GM12878 (cell line): Measurements from ENCODE around the gene RPUSD1. TPM values are rescaled to one million over a fixed set of nuclear protein-coding genes. Genes with fewer than 3 reads are reported as not detected.

ENCODE experiments used
- ATAC-seq: fragments of 200-7000 bp; cut with Tn5 transposase; 3 replicates; pipeline ENCODE4 v1.9.1; 2020; ENCODE audit warnings: mild to moderate bottlenecking, moderate library complexity
- BruUV-seq: library from RNA; stranded (reverse); fragments of 400-500 nt; replicated peaks from 2 replicates; lab custom pipeline; 2021; lab: Mats Ljungman, UMichigan
- CTCF ChIA-PET: fragments of 300-600 bp; sonication (Branson Sonifier 250); formaldehyde crosslinking; extraction: SDS; loops from one replicate; lab custom pipeline; 2021; ENCODE audit warnings: inconsistent platforms; lab: Yijun Ruan, JAX
- POLR2A ChIA-PET: fragments of 350-600 bp; formaldehyde crosslinking; extraction: SDS; loops from one replicate; lab custom pipeline; 2021; ENCODE audit warnings: inconsistent platforms; lab: Charles Lee
- RAD21 ChIA-PET: fragments of 300-600 bp; sonication (Branson Sonifier 250); formaldehyde crosslinking; loops from one replicate; lab custom pipeline; 2023; ENCODE audit warnings: antibody characterized with exemption; ENCODE audit not compliant: unreplicated experiment; lab: Charles Lee
- SMC1A ChIA-PET: fragments of 300-600 bp; sonication (Branson Sonifier 250); formaldehyde crosslinking; loops from one replicate; lab custom pipeline; 2023; ENCODE audit not compliant: unreplicated experiment, uncharacterized antibody; lab: Charles Lee
- DNase-seq: peaks from one replicate; pipeline ENCODE4 v3.0.0-alpha.2; 2011; ENCODE audit warnings: low read depth, low spot score
- FAIRE-seq: peaks from 3 replicates; lab custom pipeline; 2011; peaks lifted over from hg19 to GRCh38; lab: Jason Lieb, UNC
- H2AFZ ChIP-seq: 2 replicates; pipeline ENCODE4 v1.6.0; 2011; ENCODE audit warnings: low read depth, low read length, control low read depth; ENCODE audit not compliant: control insufficient read depth
- H3K27ac ChIP-seq: 2 replicates; pipeline ENCODE4 v1.5.1; 2011; ENCODE audit warnings: control low read depth; ENCODE audit not compliant: control insufficient read depth, insufficient read depth
- H3K27me3 ChIP-seq, 2 experiments: replicated peaks in 1 of 2; 2 replicates each; pipeline versions ENCODE4 v1.6.0 to v1.6.1; 2011; ENCODE audit warnings: low read length in 1 of 2; ENCODE audit not compliant: control insufficient read depth in 2 of 2, insufficient read depth in 2 of 2
- H3K36me3 ChIP-seq, 2 experiments: 2 replicates each; pipeline ENCODE4 v1.5.1; 2011; ENCODE audit warnings: low read length in 1 of 2; ENCODE audit not compliant: control insufficient read depth in 2 of 2, insufficient read depth in 2 of 2
- H3K4me1 ChIP-seq: 2 replicates; pipeline ENCODE4 v1.6.1; 2011; ENCODE audit warnings: mild to moderate bottlenecking, low read length, moderate library complexity, mixed read lengths; ENCODE audit not compliant: control insufficient read depth, insufficient read depth
- H3K4me2 ChIP-seq: 2 replicates; pipeline ENCODE4 v1.6.0; 2011; ENCODE audit warnings: control low read depth; ENCODE audit not compliant: control insufficient read depth, insufficient read depth
- H3K4me3 ChIP-seq: fragments of 200-600 bp; sonication (generic); 2 replicates; pipeline ENCODE4 v1.5.1; 2016
- H3K79me2 ChIP-seq: 2 replicates; pipeline ENCODE4 v1.6.0; 2011; ENCODE audit warnings: low read length; ENCODE audit not compliant: control insufficient read depth, insufficient read depth
- H3K9ac ChIP-seq: 2 replicates; pipeline ENCODE4 v1.8.0; 2011; ENCODE audit warnings: low read length, control low read depth, mixed read lengths; ENCODE audit not compliant: control insufficient read depth, insufficient read depth
- H3K9me3 ChIP-seq: replicated peaks from 3 replicates; pipeline ENCODE4 v1.5.1; 2011; ENCODE audit warnings: mild to moderate bottlenecking, low read length; ENCODE audit not compliant: control insufficient read depth, insufficient read depth
- H4K20me1 ChIP-seq: 2 replicates; pipeline ENCODE4 v1.6.0; 2011; ENCODE audit not compliant: control insufficient read depth, insufficient read depth
- BACH1 ChIP-seq: fragments of 450-650 bp; IDR thresholded peaks from 2 replicates; pipeline ENCODE4 v1.6.1; 2017; ENCODE audit warnings: mild to moderate bottlenecking, borderline replicate concordance
- CBX3 ChIP-seq: fragments of 200-600 bp; sonication (generic); IDR thresholded peaks from 2 replicates; pipeline ENCODE4 v1.6.1; 2016; ENCODE audit warnings: low read depth, borderline replicate concordance
- CTCF ChIP-seq, 3 experiments: IDR thresholded peaks in 2 of 3; conservative IDR thresholded peaks in 1 of 3; 2 replicates each; pipeline ENCODE4 v1.5.1; 2011; ENCODE audit warnings: low read depth in 3 of 3, low read length in 3 of 3, mild to moderate bottlenecking in 3 of 3, control low read depth in 2 of 3, moderate library complexity in 2 of 3, inconsistent platforms in 1 of 3, mixed read lengths in 1 of 3; ENCODE audit not compliant: control insufficient read depth in 2 of 3, insufficient read depth in 1 of 3; ENCODE audit errors: extremely low read depth in 1 of 3
- DPF2 ChIP-seq: fragments of 450-650 bp; IDR thresholded peaks from 2 replicates; pipeline ENCODE4 v1.6.1; 2017; ENCODE audit warnings: mild to moderate bottlenecking
- E2F4 ChIP-seq: IDR thresholded peaks from 2 replicates; pipeline ENCODE4 v1.6.1; 2012; ENCODE audit warnings: low read depth, low read length, improper control_type of control experiment
- KLF5 ChIP-seq: fragments of 450-650 bp; IDR thresholded peaks from 2 replicates; pipeline ENCODE4 v1.6.1; 2014; ENCODE audit warnings: mild to moderate bottlenecking; ENCODE audit not compliant: partially characterized antibody
- MLLT1 ChIP-seq: fragments of 450-650 bp; IDR thresholded peaks from 2 replicates; pipeline ENCODE4 v1.6.1; 2016; ENCODE audit warnings: mild to moderate bottlenecking
- POLR2AphosphoS5 ChIP-seq: IDR thresholded peaks from 2 replicates; pipeline ENCODE4 v1.6.1; 2011; ENCODE audit warnings: mild to moderate bottlenecking, low read length, inconsistent platforms
- RAD51 ChIP-seq: fragments of 450-650 bp; IDR thresholded peaks from 2 replicates; pipeline ENCODE4 v1.6.1; 2016; ENCODE audit warnings: moderate library complexity, mild to moderate bottlenecking, inconsistent platforms
- RCOR1 ChIP-seq: conservative IDR thresholded peaks from 2 replicates; pipeline ENCODE4 v1.6.1; 2012; ENCODE audit warnings: low read depth, low read length, improper control_type of control experiment
- USF2 ChIP-seq: IDR thresholded peaks from 2 replicates; pipeline ENCODE4 v1.6.1; 2011; ENCODE audit warnings: low read depth, low read length, improper control_type of control experiment, borderline replicate concordance
- YY1 ChIP-seq: IDR thresholded peaks from 2 replicates; pipeline ENCODE4 v1.6.1; 2011; ENCODE audit warnings: low read depth, mild to moderate bottlenecking, low read length
- ZBTB33 ChIP-seq: fragments of 450-650 bp; IDR thresholded peaks from 2 replicates; pipeline ENCODE4 v1.6.1; 2017; ENCODE audit warnings: mild to moderate bottlenecking
- WGBS: methylation state at CpG from one replicate; pipeline ENCODE4 v1.1.6; 2016; ENCODE audit warnings: low lambda C conversion rate; ENCODE audit not compliant: insufficient replicate concordance, insufficient coverage; ENCODE audit errors: missing lambda C conversion rate; 5-methylcytosine and 5-hydroxymethylcytosine counted together
- in situ Hi-C: fragments of 300-500 bp; cut with MboI; formaldehyde crosslinking; loops from 9 replicates; pipeline ENCODE4 v1.14.3; 2018; ENCODE audit warnings: mixed read lengths
- intact Hi-C: fragments of 100-400 bp; cut with micrococcal nuclease; formaldehyde crosslinking; loops from one replicate; pipeline ENCODE4 v1.14.2; 2022; ENCODE audit not compliant: unreplicated experiment
- polyA plus RNA-seq, 11 experiments: library from polyadenylated mRNA; depleted of rRNA in 4 of 11; unstranded in 6 of 11; stranded (reverse) in 5 of 11; fragments of >200 nt; fragmentation: Nextera tagmentation in 4 of 11; fragmentation: Illumina TruSeq in 1 of 11; extraction: Ambion mirVana in 4 of 11; extraction: Trizol in 1 of 11; gene quantifications; 1 replicate in 1 of 11; 2 replicates in 10 of 11; pipeline versions ENCODE4 v1.2.1 to v1.2.3, GENCODE V29; 2011 to 2016; ENCODE audit warnings: inconsistent platforms in 2 of 11, missing spikeins in 2 of 11, low read depth in 1 of 11
- total RNA-seq, 4 experiments: library from RNA; depleted of rRNA in 3 of 4; stranded (reverse); fragments of >200 nt in 3 of 4; fragmentation: Illumina TruSeq in 1 of 4; extraction: Trizol in 1 of 4; gene quantifications; 2 replicates each; pipeline versions ENCODE4 v1.2.1 to v1.2.3, GENCODE V29; 2013 to 2021

Gene RPUSD1
- total and polyA plus RNA-seq, 10 of the 15 experiments (the other 5 are each of a cell fraction or from before 2014, with no cell fraction given) = 0.55 to 49.9 (median 21.1) TPM

GRCh38 chr16:833411-833810 is 45.2 kb upstream of the RPUSD1 start:
- Histone ChIP-seq H3K79me2 (no peaks in the 10 kb centered on the region), H2AFZ (no peak overlapping the region), H3K36me3 (no peaks in the 10 kb centered on the region), H3K27ac (no peak overlapping the region), H3K4me3 (no peak overlapping the region), H3K9ac (no peak overlapping the region), H3K4me2 (no peak overlapping the region), H4K20me1 (no peaks in the 10 kb centered on the region), H3K4me1 (no peaks in the 10 kb centered on the region), H3K27me3 (no peaks in the 10 kb centered on the region), H3K9me3 (peaks cover 2% of the 10 kb centered on the region; the same call in 1 of the 3 replicates)
- ChIA-PET CTCF (no interaction called here), SMC1A (no interaction called here), POLR2A (no interaction called here), RAD21 (no interaction called here)
- in situ Hi-C loops (no loop called here), intact Hi-C loops (no loop called here)
- TF ChIP-seq BACH1 = no peak
- no peak for TF ChIP-seq POLR2AphosphoS5
- no peak for TF ChIP-seq KLF5
- no peak for TF ChIP-seq USF2
- no peak for TF ChIP-seq ZBTB33
- no peak for TF ChIP-seq E2F4
- no peak for TF ChIP-seq CTCF (IDR thresholded peaks at IDR 0.05 in 2 of 3, conservative IDR thresholded peaks at IDR 0.05 in 1 of 3; ENCODE audit: control insufficient read depth in 2 of 3, extremely low read depth in 1 of 3, insufficient read depth in 1 of 3, low read depth in 3 of 3, low read length in 3 of 3)
- TF ChIP-seq RCOR1 = no peak
- TF ChIP-seq YY1 = no peak
- TF ChIP-seq RAD51 = no peak
- TF ChIP-seq CBX3 = no peak
- no peak for TF ChIP-seq MLLT1
- TF ChIP-seq DPF2 = no peak
- ATAC-seq = no peak
- 49% methylated on average over 14 of the region's 14 CpGs for WGBS
- FAIRE-seq = no peak
- no TSS peak for BruUV-seq
- no peak for DNase-seq
